ENCODE data around the gene RRP36.

DNA sequence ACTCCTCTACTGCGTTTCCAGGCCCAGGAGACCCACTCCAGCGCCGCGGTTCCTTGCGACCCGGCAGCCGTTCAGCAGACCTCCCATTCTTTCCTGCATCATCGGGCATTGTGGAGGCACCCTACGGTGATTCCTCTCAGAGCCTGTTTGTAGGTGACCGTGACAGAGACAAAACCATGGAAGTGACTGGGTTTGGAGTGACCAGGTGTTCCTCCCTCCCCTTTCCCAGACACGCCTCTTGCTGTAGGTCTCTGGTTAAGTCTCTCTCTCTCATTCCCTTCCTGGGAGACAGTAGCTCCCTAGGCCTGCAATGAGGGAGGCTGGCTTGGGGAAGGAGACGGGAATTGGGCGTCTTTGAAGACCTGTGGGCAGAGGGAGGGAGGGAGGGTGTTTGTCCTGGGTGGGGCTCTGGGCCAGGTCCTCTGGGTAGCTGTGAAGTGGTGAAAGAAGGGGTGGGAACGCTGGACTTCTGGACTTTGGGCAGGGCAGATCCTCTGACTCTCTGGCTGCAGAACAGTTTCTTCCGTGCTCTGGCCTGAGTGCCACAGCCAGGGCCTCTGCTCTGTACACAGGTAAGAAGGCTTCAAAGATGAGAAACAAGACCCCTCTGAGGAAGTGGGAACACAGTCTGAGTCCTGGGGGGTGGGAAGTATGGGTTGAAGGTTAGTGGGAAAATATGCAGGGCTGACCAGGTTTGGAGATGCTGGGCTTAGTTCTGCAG, 38.8 kb downstream of the RRP36 start:
- TF ChIP-seq, protein P1, sequence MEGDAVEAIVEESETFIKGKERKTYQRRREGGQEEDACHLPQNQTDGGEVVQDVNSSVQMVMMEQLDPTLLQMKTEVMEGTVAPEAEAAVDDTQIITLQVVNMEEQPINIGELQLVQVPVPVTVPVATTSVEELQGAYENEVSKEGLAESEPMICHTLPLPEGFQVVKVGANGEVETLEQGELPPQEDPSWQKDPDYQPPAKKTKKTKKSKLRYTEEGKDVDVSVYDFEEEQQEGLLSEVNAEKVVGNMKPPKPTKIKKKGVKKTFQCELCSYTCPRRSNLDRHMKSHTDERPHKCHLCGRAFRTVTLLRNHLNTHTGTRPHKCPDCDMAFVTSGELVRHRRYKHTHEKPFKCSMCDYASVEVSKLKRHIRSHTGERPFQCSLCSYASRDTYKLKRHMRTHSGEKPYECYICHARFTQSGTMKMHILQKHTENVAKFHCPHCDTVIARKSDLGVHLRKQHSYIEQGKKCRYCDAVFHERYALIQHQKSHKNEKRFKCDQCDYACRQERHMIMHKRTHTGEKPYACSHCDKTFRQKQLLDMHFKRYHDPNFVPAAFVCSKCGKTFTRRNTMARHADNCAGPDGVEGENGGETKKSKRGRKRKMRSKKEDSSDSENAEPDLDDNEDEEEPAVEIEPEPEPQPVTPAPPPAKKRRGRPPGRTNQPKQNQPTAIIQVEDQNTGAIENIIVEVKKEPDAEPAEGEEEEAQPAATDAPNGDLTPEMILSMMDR (IDR thresholded peaks at IDR 0.05; ENCODE audit: low read length): no peak
- TF ChIP-seq EZH2 (IDR thresholded peaks at IDR 0.05; ENCODE audit: borderline replicate concordance, low read length): no peak

All from OCI-LY1 (cell line).